IMR-90 (cell line): ENCODE results near the gene KCNE4. TPM values are rescaled to one million over a fixed set of nuclear protein-coding genes. Genes with fewer than 3 reads are reported as not detected.

Experiments used
- ATAC-seq: fragments of 200-7000 bp; cut with Tn5 transposase; 2 replicates; pipeline ENCODE4 v1.9.1; 2020; ENCODE audit warnings: low read depth, mild to moderate bottlenecking, moderate library complexity
- BruUV-seq: library from RNA; stranded (reverse); fragments of 400-500 nt; replicated peaks from 2 replicates; lab custom pipeline; 2021; lab: Mats Ljungman, UMichigan
- CTCF ChIA-PET: fragments of 300-600 bp; formaldehyde crosslinking; extraction: SDS; loops from one replicate; lab custom pipeline; 2021; ENCODE audit warnings: antibody characterized with exemption; lab: Yijun Ruan, JAX
- POLR2A ChIA-PET: fragments of 300-600 bp; sonication (Branson Sonifier 250); formaldehyde crosslinking; loops from one replicate; lab custom pipeline; 2022; ENCODE audit warnings: antibody characterized with exemption; ENCODE audit not compliant: unreplicated experiment; lab: Charles Lee
- DNase-seq: peaks from one replicate; pipeline ENCODE4 v3.0.0; 2013
- H2AFZ ChIP-seq: replicated peaks from 2 replicates; pipeline ENCODE3; 2013; ENCODE audit warnings: low read length, mild to moderate bottlenecking; ENCODE audit not compliant: poor library complexity
- H2AK5ac ChIP-seq: 2 replicates; pipeline ENCODE4 v1.6.1; 2013; ENCODE audit warnings: low read depth, low read length, inconsistent platforms
- H2AK9ac ChIP-seq: replicated peaks from 2 replicates; pipeline ENCODE3; 2013; ENCODE audit warnings: mild to moderate bottlenecking, low read depth, low read length, moderate library complexity; ENCODE audit not compliant: poor library complexity
- H2BK120ac ChIP-seq: 2 replicates; pipeline ENCODE4 v1.6.1; 2013; ENCODE audit warnings: low read depth, low read length, inconsistent platforms
- H2BK15ac ChIP-seq: 3 replicates; pipeline ENCODE4 v1.6.1; 2013; ENCODE audit warnings: low read depth, low read length, inconsistent platforms
- H2BK20ac ChIP-seq: 2 replicates; pipeline ENCODE4 v1.6.1; 2013; ENCODE audit warnings: low read depth, mild to moderate bottlenecking, inconsistent platforms, low read length, moderate library complexity
- H2BK5ac ChIP-seq: 2 replicates; pipeline ENCODE4 v1.6.1; 2013; ENCODE audit warnings: mild to moderate bottlenecking, low read depth, low read length, inconsistent platforms; ENCODE audit not compliant: poor library complexity, severe bottlenecking
- H3K14ac ChIP-seq: replicated peaks from 2 replicates; pipeline ENCODE4 v1.6.1; 2013; ENCODE audit warnings: low read depth, low read length, inconsistent platforms
- H3K18ac ChIP-seq: 2 replicates; pipeline ENCODE4 v1.6.1; 2013; ENCODE audit warnings: low read depth, low read length, control low read depth
- H3K23ac ChIP-seq: 2 replicates; pipeline ENCODE4 v1.6.1; 2013; ENCODE audit warnings: low read depth, low read length, inconsistent platforms
- H3K27ac ChIP-seq: 2 replicates; pipeline ENCODE4 v1.5.1; 2013; ENCODE audit warnings: mild to moderate bottlenecking, control low read depth, low read length; ENCODE audit not compliant: insufficient read depth
- H3K27me3 ChIP-seq: 2 replicates; pipeline ENCODE4 v1.6.1; 2013; ENCODE audit warnings: low read length; ENCODE audit not compliant: control insufficient read depth, insufficient read depth
- H3K36me3 ChIP-seq: 2 replicates; pipeline ENCODE4 v1.6.1; 2013; ENCODE audit warnings: low read length, mixed read lengths; ENCODE audit not compliant: control insufficient read depth, insufficient read depth
- H3K4ac ChIP-seq: 2 replicates; pipeline ENCODE4 v1.6.1; 2013; ENCODE audit warnings: low read depth, low read length, inconsistent platforms
- H3K4me1 ChIP-seq: 2 replicates; pipeline ENCODE4 v1.6.1; 2013; ENCODE audit warnings: low read length, mixed read lengths; ENCODE audit not compliant: control insufficient read depth, insufficient read depth
- H3K4me2 ChIP-seq: 2 replicates; pipeline ENCODE4 v1.6.1; 2013; ENCODE audit warnings: low read depth, mild to moderate bottlenecking, control low read depth, low read length, moderate library complexity
- H3K4me3 ChIP-seq: 2 replicates; pipeline ENCODE4 v1.5.1; 2013; ENCODE audit warnings: low read depth, mild to moderate bottlenecking, control low read depth, low read length, moderate library complexity; ENCODE audit not compliant: insufficient read depth
- H3K56ac ChIP-seq: 2 replicates; pipeline ENCODE4 v1.6.1; 2013; ENCODE audit warnings: low read length, inconsistent platforms; ENCODE audit not compliant: insufficient read depth; ENCODE audit errors: extremely low read depth
- H3K79me1 ChIP-seq, 2 experiments: 2 replicates each; pipeline ENCODE4 v1.6.1; 2013; ENCODE audit warnings: low read length in 2 of 2, inconsistent platforms in 1 of 2, low read depth in 1 of 2
- H3K9ac ChIP-seq: 2 replicates; pipeline ENCODE4 v1.6.1; 2013; ENCODE audit warnings: low read depth, low read length, control low read depth
- H3K9me1 ChIP-seq: 2 replicates; pipeline ENCODE4 v1.6.1; 2013; ENCODE audit warnings: low read length, inconsistent platforms; ENCODE audit not compliant: insufficient read depth
- H3K9me3 ChIP-seq: 2 replicates; pipeline ENCODE4 v1.6.1; 2013; ENCODE audit warnings: low read length; ENCODE audit not compliant: control insufficient read depth, insufficient read depth
- H4K20me1 ChIP-seq: 2 replicates; pipeline ENCODE4 v1.6.1; 2013; ENCODE audit warnings: low read length, inconsistent platforms; ENCODE audit not compliant: insufficient read depth
- H4K5ac ChIP-seq: 2 replicates; pipeline ENCODE4 v1.6.1; 2013; ENCODE audit warnings: mild to moderate bottlenecking, low read depth, low read length, control low read depth
- H4K8ac ChIP-seq, 2 experiments: 2 replicates each; pipeline ENCODE4 v1.6.1; 2013; ENCODE audit warnings: low read depth in 2 of 2, low read length in 2 of 2, control low read depth in 1 of 2, inconsistent platforms in 1 of 2
- H4K91ac ChIP-seq: 2 replicates; pipeline ENCODE4 v1.6.1; 2013; ENCODE audit warnings: low read depth, low read length, inconsistent platforms; ENCODE audit not compliant: insufficient read depth
- BHLHE40 ChIP-seq: fragments of 150-350 bp; IDR thresholded peaks from 2 replicates; pipeline ENCODE4 v1.6.1; 2016; ENCODE audit warnings: mild to moderate bottlenecking, low read depth, low read length
- CEBPB ChIP-seq: IDR thresholded peaks from 2 replicates; pipeline ENCODE4 v1.6.1; 2012; ENCODE audit warnings: low read depth, low read length, improper control_type of control experiment
- CHD1 ChIP-seq: IDR thresholded peaks from 2 replicates; pipeline ENCODE4 v1.6.1; 2012; ENCODE audit warnings: low read depth, low read length, improper control_type of control experiment
- ELK1 ChIP-seq: fragments of 150-350 bp; IDR thresholded peaks from 2 replicates; pipeline ENCODE4 v1.6.1; 2016; ENCODE audit warnings: low read depth, mild to moderate bottlenecking, low read length, moderate library complexity, borderline replicate concordance
- FOS ChIP-seq: fragments of 150-350 bp; IDR thresholded peaks from 2 replicates; pipeline ENCODE4 v1.6.1; 2016; ENCODE audit warnings: low read depth, low read length
- MAFK ChIP-seq: IDR thresholded peaks from 2 replicates; pipeline ENCODE4 v1.6.1; 2012; ENCODE audit warnings: low read depth, low read length, improper control_type of control experiment
- MAZ ChIP-seq: IDR thresholded peaks from 2 replicates; pipeline ENCODE4 v1.6.1; 2012; ENCODE audit warnings: low read depth, mild to moderate bottlenecking, low read length, improper control_type of control experiment, moderate library complexity, borderline replicate concordance
- MXI1 ChIP-seq: IDR thresholded peaks from 2 replicates; pipeline ENCODE4 v1.6.1; 2012; ENCODE audit warnings: low read depth, mild to moderate bottlenecking, low read length, moderate library complexity, borderline replicate concordance
- NFE2L2 ChIP-seq: fragments of 150-350 bp; IDR thresholded peaks from 2 replicates; pipeline ENCODE4 v1.6.1; 2016; ENCODE audit warnings: low read depth, mild to moderate bottlenecking, low read length
- POLR2A ChIP-seq: IDR thresholded peaks from 2 replicates; pipeline ENCODE4 v1.6.1; 2012; ENCODE audit warnings: mild to moderate bottlenecking, low read depth, low read length
- RAD21 ChIP-seq: IDR thresholded peaks from 2 replicates; pipeline ENCODE4 v1.6.1; 2012; ENCODE audit warnings: low read length, improper control_type of control experiment
- RCOR1 ChIP-seq: IDR thresholded peaks from 2 replicates; pipeline ENCODE4 v1.6.1; 2012; ENCODE audit warnings: mild to moderate bottlenecking, low read length, improper control_type of control experiment; ENCODE audit not compliant: insufficient replicate concordance
- RFX5 ChIP-seq: IDR thresholded peaks from 2 replicates; pipeline ENCODE4 v1.8.0; 2012; ENCODE audit warnings: low read depth, mild to moderate bottlenecking, low read length, moderate library complexity
- SMC3 ChIP-seq: fragments of 150-350 bp; IDR thresholded peaks from 2 replicates; pipeline ENCODE4 v1.6.1; 2016; ENCODE audit warnings: low read depth, mild to moderate bottlenecking, antibody characterized with exemption, low read length, moderate library complexity
- WGBS, 2 experiments: methylation state at CpG; one replicate each; pipeline versions ENCODE4 v1.1.5 to v1.1.7; 2013; ENCODE audit warnings: missing lambda C conversion rate in 2 of 2; ENCODE audit not compliant: insufficient read length in 1 of 2; ENCODE audit errors: extremely low coverage in 2 of 2; 5-methylcytosine and 5-hydroxymethylcytosine counted together
- dilution Hi-C: fragments of 300-500 bp; cut with HindIII; formaldehyde crosslinking; loops from one replicate; pipeline ENCODE4 v1.14.3; 2018; ENCODE audit warnings: low sequenced_read_pairs; ENCODE audit not compliant: unreplicated experiment
- in situ Hi-C: fragments of 300-500 bp; cut with MboI; formaldehyde crosslinking; loops from 3 replicates; pipeline ENCODE4 v1.14.3; 2019; ENCODE audit warnings: low sequenced_read_pairs, inconsistent platforms, mixed read lengths
- intact Hi-C: fragments of 100-400 bp; cut with micrococcal nuclease; formaldehyde crosslinking; loops from 2 replicates; pipeline ENCODE4 v1.10.0; 2022
- polyA plus RNA-seq, 3 experiments: library from polyadenylated mRNA; depleted of rRNA; stranded (reverse); fragments of >200 nt; gene quantifications; 2 replicates each; pipeline ENCODE4 v1.2.3, GENCODE V29; 2012; ENCODE audit warnings: low replicate concordance in 1 of 3
- total RNA-seq: library from RNA; depleted of rRNA; stranded (reverse); fragments of >200 nt; gene quantifications from 2 replicates; pipeline ENCODE4 v1.2.3, GENCODE V29; 2012
- TF ChIP-seq, protein P1 (sequence below): conservative IDR thresholded peaks from 2 replicates; pipeline ENCODE4 v1.5.1; 2012; ENCODE audit warnings: mild to moderate bottlenecking, low read depth, low read length, improper control_type of control experiment
- TF ChIP-seq, protein P2 (sequence below): fragments of 150-350 bp; IDR thresholded peaks from 2 replicates; pipeline ENCODE4 v1.6.1; 2017; ENCODE audit warnings: mild to moderate bottlenecking, antibody characterized with exemption, low read length, low read depth

The KCNE4 gene
- total and polyA plus RNA-seq, 2 of the 4 experiments (the other 2 are of a cell fraction) = 6.6 to 6.8 TPM

DNA sequence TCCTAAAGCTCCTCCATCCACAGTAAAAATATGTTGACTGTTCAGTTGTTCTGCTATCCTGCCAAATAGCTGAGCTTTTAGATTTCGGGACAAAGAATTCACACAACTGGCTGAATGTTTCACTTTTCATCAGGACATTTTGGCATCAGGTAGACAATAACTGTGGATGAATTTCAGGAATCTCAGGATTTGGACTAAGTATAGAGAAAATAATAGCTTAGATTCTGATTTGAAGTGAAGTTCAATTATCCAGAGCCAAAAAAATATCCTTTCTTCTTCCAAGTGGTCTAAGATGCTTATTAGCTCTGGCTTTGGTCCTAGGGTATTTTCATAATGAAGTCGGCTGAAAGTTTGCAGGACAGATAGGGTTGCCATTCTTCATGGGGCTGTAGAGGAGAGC lies 16.1 kb downstream of the KCNE4 start:
- no peaks in the 10 kb centered on the region for H3K79me1 ChIP-seq
- H4K91ac ChIP-seq = no peak overlapping the region
- H3K9me1 ChIP-seq = no peaks in the 10 kb centered on the region
- no peaks in the 10 kb centered on the region for H3K36me3 ChIP-seq
- no peak overlapping the region for H4K8ac ChIP-seq
- H2AFZ ChIP-seq = no peak overlapping the region
- no peak overlapping the region for H3K23ac ChIP-seq
- H3K9me3 ChIP-seq = no peaks in the 10 kb centered on the region
- no peak overlapping the region for H2BK120ac ChIP-seq
- H3K27me3 ChIP-seq = no peaks in the 10 kb centered on the region
- in situ Hi-C loops = no loop called here
- no peak overlapping the region for H3K9ac ChIP-seq
- H2AK5ac ChIP-seq = no peak overlapping the region
- H2BK5ac ChIP-seq = no peak overlapping the region
- ChIA-PET POLR2A (no interaction called here), CTCF (no interaction called here)
- dilution Hi-C loops = no loop called here
- intact Hi-C loops = no loop called here
- no peak overlapping the region for H3K4me2 ChIP-seq
- H3K4me1 ChIP-seq = no peaks in the 10 kb centered on the region
- H3K18ac ChIP-seq = no peak overlapping the region
- WGBS, 2 experiments = no CpG with 5 or more reads among the region's 2 CpGs
- no peaks in the 10 kb centered on the region for H4K20me1 ChIP-seq
- no peak overlapping the region for H3K14ac ChIP-seq
- ATAC-seq (no peak), DNase-seq (no peak)
- no peak overlapping the region for H3K4me3 ChIP-seq
- no peak overlapping the region for H2BK20ac ChIP-seq
- no peak overlapping the region for H3K56ac ChIP-seq
- no peak overlapping the region for H2AK9ac ChIP-seq
- no peak overlapping the region for H3K4ac ChIP-seq
- no TSS peak for BruUV-seq
- H2BK15ac ChIP-seq = no peak overlapping the region
- no peak overlapping the region for H4K5ac ChIP-seq
- no peak overlapping the region for H3K27ac ChIP-seq
- TF ChIP-seq ELK1 (no peak), CHD1 (no peak), MAZ (no peak), BHLHE40 (no peak), MAFK (no peak), MXI1 (no peak), POLR2A (no peak), RAD21 (no peak), SMC3 (no peak), FOS (no peak), CEBPB (no peak), RFX5 (no peak), NFE2L2 (no peak), RCOR1 (no peak)
- TF ChIP-seq, protein P1, sequence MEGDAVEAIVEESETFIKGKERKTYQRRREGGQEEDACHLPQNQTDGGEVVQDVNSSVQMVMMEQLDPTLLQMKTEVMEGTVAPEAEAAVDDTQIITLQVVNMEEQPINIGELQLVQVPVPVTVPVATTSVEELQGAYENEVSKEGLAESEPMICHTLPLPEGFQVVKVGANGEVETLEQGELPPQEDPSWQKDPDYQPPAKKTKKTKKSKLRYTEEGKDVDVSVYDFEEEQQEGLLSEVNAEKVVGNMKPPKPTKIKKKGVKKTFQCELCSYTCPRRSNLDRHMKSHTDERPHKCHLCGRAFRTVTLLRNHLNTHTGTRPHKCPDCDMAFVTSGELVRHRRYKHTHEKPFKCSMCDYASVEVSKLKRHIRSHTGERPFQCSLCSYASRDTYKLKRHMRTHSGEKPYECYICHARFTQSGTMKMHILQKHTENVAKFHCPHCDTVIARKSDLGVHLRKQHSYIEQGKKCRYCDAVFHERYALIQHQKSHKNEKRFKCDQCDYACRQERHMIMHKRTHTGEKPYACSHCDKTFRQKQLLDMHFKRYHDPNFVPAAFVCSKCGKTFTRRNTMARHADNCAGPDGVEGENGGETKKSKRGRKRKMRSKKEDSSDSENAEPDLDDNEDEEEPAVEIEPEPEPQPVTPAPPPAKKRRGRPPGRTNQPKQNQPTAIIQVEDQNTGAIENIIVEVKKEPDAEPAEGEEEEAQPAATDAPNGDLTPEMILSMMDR = no peak
- TF ChIP-seq, protein P2, sequence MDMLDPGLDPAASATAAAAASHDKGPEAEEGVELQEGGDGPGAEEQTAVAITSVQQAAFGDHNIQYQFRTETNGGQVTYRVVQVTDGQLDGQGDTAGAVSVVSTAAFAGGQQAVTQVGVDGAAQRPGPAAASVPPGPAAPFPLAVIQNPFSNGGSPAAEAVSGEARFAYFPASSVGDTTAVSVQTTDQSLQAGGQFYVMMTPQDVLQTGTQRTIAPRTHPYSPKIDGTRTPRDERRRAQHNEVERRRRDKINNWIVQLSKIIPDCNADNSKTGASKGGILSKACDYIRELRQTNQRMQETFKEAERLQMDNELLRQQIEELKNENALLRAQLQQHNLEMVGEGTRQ = no peak
